Measurements from ENCODE around the gene PDE1C. TPM values are rescaled to one million over a fixed set of nuclear protein-coding genes. Genes with fewer than 3 reads are reported as not detected.
A peak's percentile ranks its signal among the peaks of the same experiment; 100 is the strongest.

Gene PDE1C
- total and polyA plus RNA-seq, 7 experiments from 2014 or later = 0.21 TPM; not detected in 6

GRCh38 chr7:32059289-32060011 lies 10.8 kb downstream of the PDE1C start:
- H3K4me1 ChIP-seq (ENCODE audit: control insufficient read depth in 2 of 2, insufficient read depth in 2 of 2, low read length in 2 of 2) = no peaks in the 10 kb centered on the region
- ATAC-seq (no peak), DNase-seq (no peak)
- Mint-ChIP-seq H3K27ac (no peak overlapping the region), H3K27me3 (peaks cover 0 to 11% (median 0%) of the 10 kb centered on the region in 5 donors), H3K4me3 (no peak overlapping the region), H3K9me3 (peaks cover 0 to 12% (median 0%) of the 10 kb centered on the region in 11 donors), H3K36me3 (peaks cover 0 to 9% (median 0%) of the 10 kb centered on the region in 5 donors), H3K4me1 (peaks cover 0 to 2% (median 0%) of the 10 kb centered on the region in 7 donors)
- intact Hi-C loops (cut with micrococcal nuclease) = no loop called here
- no peak overlapping the region for H3K4me3 ChIP-seq (ENCODE audit: low read length)
- no peaks in the 10 kb centered on the region for H3K27me3 ChIP-seq (ENCODE audit: control insufficient read depth in 2 of 2, insufficient read depth in 2 of 2, low read length in 2 of 2)
- no peaks in the 10 kb centered on the region for H3K36me3 ChIP-seq (ENCODE audit: control insufficient read depth in 2 of 3, insufficient read depth in 3 of 3, low read length in 3 of 3)
- ChIA-PET POLR2A (no interaction called here), CTCF (no interaction called here)
- no peak overlapping the region for H3K27ac ChIP-seq (ENCODE audit: low read depth, low read length)
- H3K9me3 ChIP-seq (ENCODE audit: control insufficient read depth in 2 of 3, low read length in 3 of 3) = no peaks in the 10 kb centered on the region

DNA sequence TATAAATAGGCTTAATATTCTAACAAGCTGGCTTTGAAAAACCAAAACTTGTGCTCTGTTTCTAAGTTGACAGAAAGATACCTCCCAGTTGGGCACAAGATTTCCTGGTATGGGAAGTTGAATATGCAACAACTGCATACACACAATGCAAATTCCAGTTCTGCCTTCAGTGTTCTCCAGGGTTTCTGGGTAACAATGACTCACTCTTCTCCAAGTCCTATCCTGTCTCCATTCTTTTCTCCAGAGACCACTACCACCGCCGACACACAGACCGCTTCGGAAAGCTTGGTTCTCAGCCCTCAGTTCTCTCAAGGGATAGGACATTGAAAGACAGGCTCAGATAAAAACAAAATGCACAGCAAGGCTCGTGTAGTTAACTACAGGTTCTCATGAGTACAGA lies 12.2 kb downstream of the PDE1C start:
- POLR2A ChIA-PET = no interaction called here
- H3K4me3 Mint-ChIP-seq = no peak overlapping the region

DNA sequence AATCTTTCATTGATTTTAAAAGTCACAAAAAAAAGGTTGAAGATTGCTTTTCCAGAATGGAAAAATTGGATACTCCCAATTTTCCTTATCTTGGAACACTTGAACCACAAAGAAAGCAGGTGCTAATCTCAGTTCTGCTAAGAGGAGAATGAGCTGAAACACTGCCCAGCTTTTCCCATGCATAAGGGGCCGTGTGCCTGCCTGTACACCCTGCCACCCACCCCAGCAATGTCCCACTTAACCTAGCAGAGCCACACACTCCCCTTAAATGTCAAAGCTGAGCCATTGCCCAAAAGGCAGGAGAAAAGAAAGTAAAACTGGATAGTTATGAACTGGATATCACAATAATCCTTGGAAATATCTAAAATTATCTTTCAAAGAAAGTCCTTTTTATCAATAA lies 13.4 kb downstream of the PDE1C start:
- Mint-ChIP-seq H3K27me3 (peaks cover 0 to 9% (median 3%) of the 10 kb centered on the region in 5 donors), H3K9me3 (peaks cover 0 to 12% (median 1%) of the 10 kb centered on the region in 11 donors), H3K4me1 (no peaks in the 10 kb centered on the region), H3K4me3 (no peak overlapping the region), H3K27ac (no peak overlapping the region), H3K36me3 (peaks cover 0 to 4% (median 0%) of the 10 kb centered on the region in 5 donors)
- POLR2A ChIA-PET = no interaction called here
- ATAC-seq (no peak), DNase-seq (no peak)
- Histone ChIP-seq H3K27me3 (ENCODE audit: control insufficient read depth in 2 of 2, insufficient read depth in 2 of 2, low read length in 2 of 2) (no peaks in the 10 kb centered on the region), H3K36me3 (ENCODE audit: control insufficient read depth in 2 of 3, insufficient read depth in 3 of 3, low read length in 3 of 3) (no peaks in the 10 kb centered on the region), H3K4me1 (ENCODE audit: control insufficient read depth in 2 of 2, insufficient read depth in 2 of 2, low read length in 2 of 2) (no peaks in the 10 kb centered on the region), H3K4me3 (ENCODE audit: low read length) (no peak overlapping the region), H3K9me3 (ENCODE audit: control insufficient read depth in 2 of 3, low read length in 3 of 3) (no peaks in the 10 kb centered on the region), H3K27ac (ENCODE audit: low read depth, low read length) (no peak overlapping the region)
- CTCF ChIA-PET = no interaction called here
- intact Hi-C loops (cut with micrococcal nuclease) = no loop called here

More for the DNA sequence above, 12.2 kb downstream of the PDE1C start:
- H3K27ac ChIP-seq (ENCODE audit: low read depth, low read length) = no peak overlapping the region
- no peaks in the 10 kb centered on the region for H3K27me3 ChIP-seq (ENCODE audit: control insufficient read depth in 2 of 2, insufficient read depth in 2 of 2, low read length in 2 of 2)
- DNase-seq (no peak), ATAC-seq (no peak)
- Mint-ChIP-seq H3K27ac (peak overlapping the region in 1 of 9 donors; percentile 16), H3K9me3 (peaks cover 0 to 19% (median 1%) of the 10 kb centered on the region in 11 donors), H3K36me3 (peaks cover 0 to 9% (median 0%) of the 10 kb centered on the region in 5 donors), H3K27me3 (peaks cover 0 to 15% (median 3%) of the 10 kb centered on the region in 5 donors), H3K4me1 (peaks cover 0 to 2% (median 0%) of the 10 kb centered on the region in 7 donors)
- intact Hi-C loops (cut with micrococcal nuclease) = no loop called here
- H3K4me3 ChIP-seq (ENCODE audit: low read length) = no peak overlapping the region
- H3K36me3 ChIP-seq (ENCODE audit: control insufficient read depth in 2 of 3, insufficient read depth in 3 of 3, low read length in 3 of 3) = no peaks in the 10 kb centered on the region
- no peaks in the 10 kb centered on the region for H3K9me3 ChIP-seq (ENCODE audit: control insufficient read depth in 2 of 3, low read length in 3 of 3)
- CTCF ChIA-PET = no interaction called here
- H3K4me1 ChIP-seq (ENCODE audit: control insufficient read depth in 2 of 2, insufficient read depth in 2 of 2, low read length in 2 of 2) = no peaks in the 10 kb centered on the region

GRCh38 chr7:32053204-32053603 lies 17.0 kb downstream of the PDE1C start:
- DNase-seq = no peak
- no peaks in the 10 kb centered on the region for H3K4me1 ChIP-seq (ENCODE audit: control insufficient read depth in 2 of 2, insufficient read depth in 2 of 2, low read length in 2 of 2)
- Mint-ChIP-seq H3K4me3 (no peak overlapping the region), H3K36me3 (no peaks in the 10 kb centered on the region), H3K4me1 (no peaks in the 10 kb centered on the region), H3K27ac (no peak overlapping the region), H3K27me3 (peaks cover 0 to 9% (median 3%) of the 10 kb centered on the region in 5 donors), H3K9me3 (peaks cover 0 to 15% (median 1%) of the 10 kb centered on the region in 11 donors)
- no peak overlapping the region for H3K27ac ChIP-seq (ENCODE audit: low read depth, low read length)
- ChIA-PET CTCF (no interaction called here), POLR2A (no interaction called here)
- H3K4me3 ChIP-seq (ENCODE audit: low read length) = no peak overlapping the region
- no peaks in the 10 kb centered on the region for H3K9me3 ChIP-seq (ENCODE audit: control insufficient read depth in 2 of 3, low read length in 3 of 3)
- no peaks in the 10 kb centered on the region for H3K36me3 ChIP-seq (ENCODE audit: control insufficient read depth in 2 of 3, insufficient read depth in 3 of 3, low read length in 3 of 3)
- H3K27me3 ChIP-seq (ENCODE audit: control insufficient read depth in 2 of 2, insufficient read depth in 2 of 2, low read length in 2 of 2) = no peaks in the 10 kb centered on the region
- intact Hi-C loops (cut with micrococcal nuclease) = no loop called here
- no peak for ATAC-seq

- H3K27me3 ChIP-seq (ENCODE audit: control insufficient read depth in 2 of 2, insufficient read depth in 2 of 2, low read length in 2 of 2) = no peaks in the 10 kb centered on the region
- no peaks in the 10 kb centered on the region for H3K36me3 ChIP-seq (ENCODE audit: control insufficient read depth in 2 of 3, insufficient read depth in 3 of 3, low read length in 3 of 3)
- no peaks in the 10 kb centered on the region for H3K36me3 Mint-ChIP-seq
- no peaks in the 10 kb centered on the region for H3K4me1 Mint-ChIP-seq
- ChIA-PET POLR2A (no interaction called here), CTCF (no interaction called here)
- H3K9me3 Mint-ChIP-seq = peaks cover 0 to 15% (median 0%) of the 10 kb centered on the region in 11 donors
- DNase-seq (no peak), ATAC-seq (no peak)
- no peak overlapping the region for H3K4me3 ChIP-seq (ENCODE audit: low read length)
- H3K9me3 ChIP-seq (ENCODE audit: control insufficient read depth in 2 of 3, low read length in 3 of 3) = no peaks in the 10 kb centered on the region
- H3K27ac ChIP-seq (ENCODE audit: low read depth, low read length) = no peak overlapping the region
- no peaks in the 10 kb centered on the region for H3K4me1 ChIP-seq (ENCODE audit: control insufficient read depth in 2 of 2, insufficient read depth in 2 of 2, low read length in 2 of 2)
- H3K27me3 Mint-ChIP-seq = peaks cover 0 to 9% (median 3%) of the 10 kb centered on the region in 5 donors
- no peak overlapping the region for H3K27ac Mint-ChIP-seq
- H3K4me3 Mint-ChIP-seq = no peak overlapping the region
- intact Hi-C loops (cut with micrococcal nuclease) = no loop called here
These were observed 19.1 kb downstream of the PDE1C start for GRCh38 chr7:32051128-32051527.

GRCh38 chr7:32049599-32049998 lies 20.6 kb downstream of the PDE1C start:
- POLR2A ChIA-PET = no interaction called here
- no peak overlapping the region for H3K4me3 ChIP-seq (ENCODE audit: low read length)
- DNase-seq (no peak), ATAC-seq (no peak)
- CTCF ChIA-PET = no interaction called here
- Mint-ChIP-seq H3K9me3 (peaks cover 0 to 13% (median under 1%) of the 10 kb centered on the region in 11 donors), H3K36me3 (no peaks in the 10 kb centered on the region), H3K27me3 (peaks cover 0 to 9% (median 2%) of the 10 kb centered on the region in 5 donors), H3K4me3 (no peak overlapping the region), H3K4me1 (no peaks in the 10 kb centered on the region), H3K27ac (no peak overlapping the region)
- no peaks in the 10 kb centered on the region for H3K4me1 ChIP-seq (ENCODE audit: control insufficient read depth in 2 of 2, insufficient read depth in 2 of 2, low read length in 2 of 2)
- no peaks in the 10 kb centered on the region for H3K36me3 ChIP-seq (ENCODE audit: control insufficient read depth in 2 of 3, insufficient read depth in 3 of 3, low read length in 3 of 3)
- no peaks in the 10 kb centered on the region for H3K27me3 ChIP-seq (ENCODE audit: control insufficient read depth in 2 of 2, insufficient read depth in 2 of 2, low read length in 2 of 2)
- intact Hi-C loops (cut with micrococcal nuclease) = no loop called here
- no peaks in the 10 kb centered on the region for H3K9me3 ChIP-seq (ENCODE audit: control insufficient read depth in 2 of 3, low read length in 3 of 3)
- H3K27ac ChIP-seq (ENCODE audit: low read depth, low read length) = no peak overlapping the region

DNA sequence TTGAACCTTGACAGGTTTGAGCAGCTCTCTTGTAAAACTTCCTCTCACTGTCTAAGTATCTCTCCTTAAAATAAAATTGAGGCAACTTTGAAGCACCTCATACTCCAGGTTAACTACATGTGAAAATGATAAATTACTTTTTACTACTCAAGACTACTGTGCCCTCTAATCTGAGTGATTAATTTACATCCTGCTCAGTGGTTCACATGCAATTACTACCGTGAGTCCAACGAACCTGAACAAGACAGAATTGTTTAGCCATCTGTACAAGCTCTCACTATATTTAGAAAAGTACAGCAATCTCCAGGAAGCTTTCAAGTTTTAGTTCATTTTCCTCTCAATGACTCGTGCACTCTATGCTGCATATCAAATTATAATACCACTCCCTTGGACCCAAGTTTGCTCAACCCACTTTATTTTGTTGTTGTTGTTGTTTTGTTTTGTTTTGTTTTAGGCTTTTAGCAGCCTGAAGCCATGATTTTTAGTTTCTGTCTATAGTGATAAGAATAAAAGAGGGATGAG lies 21.2 kb downstream of the PDE1C start:
- ChIA-PET CTCF (no interaction called here), POLR2A (no interaction called here)
- Histone ChIP-seq H3K27ac (ENCODE audit: low read depth, low read length) (no peak overlapping the region), H3K27me3 (ENCODE audit: control insufficient read depth in 2 of 2, insufficient read depth in 2 of 2, low read length in 2 of 2) (no peaks in the 10 kb centered on the region), H3K4me3 (ENCODE audit: low read length) (no peak overlapping the region), H3K4me1 (ENCODE audit: control insufficient read depth in 2 of 2, insufficient read depth in 2 of 2, low read length in 2 of 2) (no peaks in the 10 kb centered on the region), H3K36me3 (ENCODE audit: control insufficient read depth in 2 of 3, insufficient read depth in 3 of 3, low read length in 3 of 3) (no peaks in the 10 kb centered on the region), H3K9me3 (ENCODE audit: control insufficient read depth in 2 of 3, low read length in 3 of 3) (no peaks in the 10 kb centered on the region)
- DNase-seq (no peak), ATAC-seq (no peak)
- intact Hi-C loops (cut with micrococcal nuclease) = no loop called here
- Mint-ChIP-seq H3K4me3 (no peak overlapping the region), H3K4me1 (no peaks in the 10 kb centered on the region), H3K27me3 (peaks cover 0 to 9% (median 0%) of the 10 kb centered on the region in 5 donors), H3K36me3 (no peaks in the 10 kb centered on the region), H3K9me3 (peaks cover 0 to 16% (median 2%) of the 10 kb centered on the region in 11 donors), H3K27ac (no peak overlapping the region)

All from naive thymus-derived CD4-positive, alpha-beta T cell (primary cell).